ENCODE results near the gene ADGRG2.

Gene ADGRG2

GRCh38 chrX:19133784-19134183 lies 11.5 kb upstream of the ADGRG2 start:
- Histone ChIP-seq H3K27ac (replicated peaks) (no peak overlapping the region), H3K4me3 (replicated peaks; ENCODE audit: insufficient read depth, low read length) (no peak overlapping the region), H3K27me3 (ENCODE audit: insufficient read depth, poor library complexity, severe bottlenecking) (no peaks in the 10 kb centered on the region)
- TF ChIP-seq GABPA (IDR thresholded peaks at IDR 0.05; ENCODE audit: low read depth), result no peak
- TF ChIP-seq CTCF (IDR thresholded peaks at IDR 0.05; ENCODE audit: insufficient read depth, low read length), result no peak
- TF ChIP-seq POLR2AphosphoS5 (IDR thresholded peaks at IDR 0.05; ENCODE audit: low read depth), result no peak
- TF ChIP-seq REST (IDR thresholded peaks at IDR 0.05; ENCODE audit: insufficient replicate concordance, low read depth), result no peak
- no peak for TF ChIP-seq SPI1 (IDR thresholded peaks at IDR 0.05; ENCODE audit: borderline replicate concordance, low read depth)
- no peak for DNase-seq (ENCODE audit: low read depth in 1 of 2, low spot score in 1 of 2)

- DNase-seq (ENCODE audit: low read depth in 1 of 2, low spot score in 1 of 2), result no peak
- TF ChIP-seq CTCF (IDR thresholded peaks at IDR 0.05; ENCODE audit: insufficient read depth, low read length) (no peak), REST (IDR thresholded peaks at IDR 0.05; ENCODE audit: insufficient replicate concordance, low read depth) (no peak), POLR2AphosphoS5 (IDR thresholded peaks at IDR 0.05; ENCODE audit: low read depth) (no peak), SPI1 (IDR thresholded peaks at IDR 0.05; ENCODE audit: borderline replicate concordance, low read depth) (no peak), GABPA (IDR thresholded peaks at IDR 0.05; ENCODE audit: low read depth) (no peak)
- Histone ChIP-seq H3K4me3 (replicated peaks; ENCODE audit: insufficient read depth, low read length) (no peak overlapping the region), H3K27ac (replicated peaks) (no peak overlapping the region), H3K27me3 (ENCODE audit: insufficient read depth, poor library complexity, severe bottlenecking) (no peaks in the 10 kb centered on the region)
Measured at GRCh38 chrX:19133231-19133630, 11.0 kb upstream of the ADGRG2 start.

- no peak for DNase-seq (ENCODE audit: low read depth in 1 of 2, low spot score in 1 of 2)
- TF ChIP-seq POLR2AphosphoS5 (IDR thresholded peaks at IDR 0.05; ENCODE audit: low read depth), result no peak
- TF ChIP-seq REST (IDR thresholded peaks at IDR 0.05; ENCODE audit: insufficient replicate concordance, low read depth), result no peak
- no peak for TF ChIP-seq GABPA (IDR thresholded peaks at IDR 0.05; ENCODE audit: low read depth)
- TF ChIP-seq SPI1 (IDR thresholded peaks at IDR 0.05; ENCODE audit: borderline replicate concordance, low read depth), result no peak
- TF ChIP-seq CTCF (IDR thresholded peaks at IDR 0.05; ENCODE audit: insufficient read depth, low read length), result no peak
- no peaks in the 10 kb centered on the region for H3K27me3 ChIP-seq (ENCODE audit: insufficient read depth, poor library complexity, severe bottlenecking)
- H3K27ac ChIP-seq (replicated peaks), result no peak overlapping the region
- H3K4me3 ChIP-seq (replicated peaks; ENCODE audit: insufficient read depth, low read length), result no peak overlapping the region
Measured at GRCh38 chrX:19130628-19131027, 8.4 kb upstream of the ADGRG2 start.
